Left ventricle myocardium inferior (tissue), 1 donor: Measurements from ENCODE around the gene CYTH4. TPM values are rescaled to one million over a fixed set of nuclear protein-coding genes. Genes with fewer than 3 reads are reported as not detected.

Source experiments
- DNase-seq: peaks from one replicate; pipeline ENCODE4 v3.0.0-alpha.2; 2020
- H3K27ac ChIP-seq: fragments of 200-600 bp; replicated peaks from 2 replicates; pipeline ENCODE4 v1.8.0; 2021
- H3K27me3 ChIP-seq: fragments of 200-600 bp; 2 replicates; pipeline ENCODE4 v1.8.0; 2021; ENCODE audit warnings: low read depth
- H3K36me3 ChIP-seq: fragments of 200-600 bp; 2 replicates; pipeline ENCODE4 v1.8.0; 2021
- H3K4me1 ChIP-seq: fragments of 200-600 bp; 2 replicates; pipeline ENCODE4 v1.8.0; 2021
- H3K4me3 ChIP-seq: fragments of 200-600 bp; 2 replicates; pipeline ENCODE4 v1.8.0; 2021; ENCODE audit warnings: mild to moderate bottlenecking, moderate library complexity
- H3K9me3 ChIP-seq: fragments of 200-600 bp; replicated peaks from 2 replicates; pipeline ENCODE4 v1.8.0; 2021
- CTCF ChIP-seq: fragments of 200-600 bp; IDR thresholded peaks from 2 replicates; pipeline ENCODE4 v1.8.0; 2021; ENCODE audit warnings: antibody characterized with exemption, mild to moderate bottlenecking, borderline replicate concordance
- intact Hi-C: fragments of 100-400 bp; cut with micrococcal nuclease; formaldehyde crosslinking; loops from one replicate; pipeline ENCODE4 v1.11.0; 2022
- total RNA-seq: library from RNA; stranded (reverse); fragmentation: NEBNext Ultra II Directional; extraction: Animal tissue kit (Norgen Biotek cat#: 25700); gene quantifications from one replicate; pipeline ENCODE4 v1.2.1, GENCODE V29; 2021
- donor health status: DM: no; HTN: yes; CAD: no; lungs with severe emphysema.

The CYTH4 gene
- total RNA-seq, 1 donor from 2014 or later = 4.8 TPM

GRCh38 chr22:37289156-37289735 lies 6.9 kb downstream of the CYTH4 start:
- intact Hi-C loops = no loop called here
- Histone ChIP-seq H3K4me1 (peaks cover 7% of the 10 kb centered on the region), H3K9me3 (peaks cover 4% of the 10 kb centered on the region), H3K4me3 (no peak overlapping the region), H3K36me3 (no peaks in the 10 kb centered on the region), H3K27ac (no peak overlapping the region), H3K27me3 (peaks cover 91% of the 10 kb centered on the region)
- TF ChIP-seq CTCF = no peak
- no peak for DNase-seq

- Histone ChIP-seq H3K4me1 (no peaks in the 10 kb centered on the region), H3K27me3 (peaks cover 89% of the 10 kb centered on the region), H3K4me3 (no peak overlapping the region), H3K36me3 (no peaks in the 10 kb centered on the region), H3K27ac (no peak overlapping the region), H3K9me3 (peaks cover 4% of the 10 kb centered on the region)
- TF ChIP-seq CTCF = no peak
- peak; percentile 41 for DNase-seq
- intact Hi-C loops = no loop called here
These were observed 8.4 kb downstream of the CYTH4 start for GRCh38 chr22:37290737-37291136.

- Histone ChIP-seq H3K36me3 (no peaks in the 10 kb centered on the region), H3K27me3 (peaks cover 87% of the 10 kb centered on the region), H3K9me3 (peaks cover 4% of the 10 kb centered on the region), H3K27ac (no peak overlapping the region), H3K4me1 (no peaks in the 10 kb centered on the region), H3K4me3 (no peak overlapping the region)
- intact Hi-C loops = no loop called here
- TF ChIP-seq CTCF = no peak
- DNase-seq = no peak
These were observed 9.4 kb downstream of the CYTH4 start for GRCh38 chr22:37291559-37292298.

- intact Hi-C loops = no loop called here
- Histone ChIP-seq H3K27me3 (peaks cover 78% of the 10 kb centered on the region), H3K9me3 (peaks cover 4% of the 10 kb centered on the region), H3K27ac (no peak overlapping the region), H3K36me3 (no peaks in the 10 kb centered on the region), H3K4me1 (no peaks in the 10 kb centered on the region), H3K4me3 (no peak overlapping the region)
- DNase-seq = no peak
- no peak for TF ChIP-seq CTCF
These were observed 10.3 kb downstream of the CYTH4 start for GRCh38 chr22:37292641-37293040.

- no peak overlapping the region for H3K27ac ChIP-seq
- H3K4me1 ChIP-seq = no peaks in the 10 kb centered on the region
- no peaks in the 10 kb centered on the region for H3K36me3 ChIP-seq
- intact Hi-C loops = no loop called here
- no peak for DNase-seq
- H3K27me3 ChIP-seq = peaks cover 73% of the 10 kb centered on the region
- H3K4me3 ChIP-seq = no peak overlapping the region
- peaks cover 4% of the 10 kb centered on the region for H3K9me3 ChIP-seq
- TF ChIP-seq CTCF = no peak
These were observed 10.9 kb downstream of the CYTH4 start for GRCh38 chr22:37293172-37293571.
